Stimulated activated CD4-positive, alpha-beta T cell treated with anti-CD3 and anti-CD28 coated beads, Interleukin-4, amount 100 ng/mL, for 4 hours (primary cell): ENCODE measurements around the gene CLDN20.

Experiments used
- DNase-seq, 2 experiments: peaks; one replicate each; pipeline ENCODE4 v3.0.0-alpha.2; 2020

The CLDN20 gene

DNA sequence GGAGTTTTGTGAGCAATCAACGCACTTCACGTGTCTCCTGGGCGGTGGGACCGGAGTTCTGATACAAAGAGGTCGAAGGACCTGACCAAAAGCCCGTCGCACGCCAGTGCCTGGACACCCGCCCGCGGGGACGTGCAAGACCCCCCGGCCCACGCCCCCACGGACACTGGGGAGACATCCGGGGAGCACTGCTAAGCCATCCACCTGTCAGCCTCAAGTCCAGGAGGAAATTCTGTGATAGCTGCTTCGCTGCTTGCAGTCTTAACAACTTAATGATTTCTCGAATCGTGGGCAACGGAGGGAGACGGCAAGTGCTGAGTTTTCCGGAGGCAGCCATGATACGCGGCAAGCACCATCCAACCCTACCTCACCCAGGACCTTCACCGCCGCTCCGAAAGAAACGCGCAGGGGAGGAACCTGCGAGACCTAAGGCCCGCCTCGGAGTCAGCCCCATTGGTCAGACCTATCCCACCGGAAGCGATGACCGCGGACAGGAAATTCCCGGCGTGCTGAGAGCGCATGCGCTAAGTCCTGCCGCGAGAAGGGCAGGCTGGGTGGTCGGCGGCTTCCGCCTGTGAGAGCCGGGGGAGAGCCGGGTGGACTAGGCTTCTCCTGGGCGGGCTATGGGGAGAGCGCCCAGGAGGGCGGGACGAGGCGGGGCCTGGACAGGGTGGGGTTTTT lies 50.4 kb downstream of the CLDN20 start, which contains the start of gene TFB1M:
TSS of gene TFB1M (minus strand) at position 393 of the 681 bp plus-strand sequence. CDS start at position 337, 56 bp downstream.
- peak; percentile 96 to 99 for DNase-seq

DNA sequence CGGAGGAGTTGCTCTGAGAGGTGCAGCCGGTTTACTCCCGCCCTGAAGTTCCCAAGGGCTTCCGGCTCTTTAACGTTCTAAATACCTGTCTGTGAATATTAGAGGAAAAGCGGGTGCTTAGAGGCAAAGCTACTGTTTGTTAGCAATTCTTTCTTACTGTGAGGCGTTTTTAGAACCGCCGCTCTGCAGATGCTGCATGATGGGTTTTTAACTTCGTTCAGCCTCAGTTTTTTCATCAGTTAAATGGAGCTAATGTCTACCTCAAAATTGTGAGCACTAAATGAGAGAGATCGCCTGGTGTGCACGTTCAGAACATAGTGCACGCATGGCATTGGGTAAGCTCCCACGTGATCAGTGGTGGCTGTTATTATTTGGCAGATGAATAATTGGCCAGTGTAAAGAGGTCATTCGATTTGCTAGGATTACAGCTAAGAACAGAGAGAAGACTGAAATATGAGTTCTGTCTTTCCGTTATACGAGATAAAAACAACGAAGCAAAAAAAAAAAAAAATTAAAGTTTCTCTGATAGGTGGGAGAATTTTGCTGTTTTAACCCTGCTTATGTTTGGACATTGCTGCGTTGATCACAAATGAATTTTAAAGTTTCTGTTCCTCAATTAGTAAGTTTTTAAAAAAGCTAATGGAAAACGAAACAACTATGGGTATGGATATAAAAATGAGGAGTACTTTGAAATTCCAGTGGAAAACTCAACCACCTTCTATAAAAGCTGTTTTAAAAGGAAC lies 51.1 kb downstream of the CLDN20 start:
- DNase-seq, result peak in 1 of 2 experiments; percentile 45

DNA sequence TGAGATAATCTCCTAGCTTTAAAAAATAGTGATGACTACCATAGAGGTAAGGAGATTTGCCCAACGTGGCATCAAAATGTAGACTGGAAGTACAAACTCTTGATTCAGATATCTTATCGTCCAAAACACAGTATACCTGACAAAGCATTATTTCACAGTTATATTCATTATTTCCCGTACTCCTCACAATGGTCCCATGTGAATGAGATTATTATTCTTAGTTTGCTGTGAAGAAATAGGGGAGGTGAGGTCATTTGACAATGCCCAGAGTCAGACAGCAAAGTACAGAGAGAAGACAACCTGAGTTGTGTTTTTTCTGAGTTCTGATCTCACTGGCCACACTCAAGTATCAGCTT lies 51.7 kb downstream of the CLDN20 start:
- DNase-seq, result no peak

DNA sequence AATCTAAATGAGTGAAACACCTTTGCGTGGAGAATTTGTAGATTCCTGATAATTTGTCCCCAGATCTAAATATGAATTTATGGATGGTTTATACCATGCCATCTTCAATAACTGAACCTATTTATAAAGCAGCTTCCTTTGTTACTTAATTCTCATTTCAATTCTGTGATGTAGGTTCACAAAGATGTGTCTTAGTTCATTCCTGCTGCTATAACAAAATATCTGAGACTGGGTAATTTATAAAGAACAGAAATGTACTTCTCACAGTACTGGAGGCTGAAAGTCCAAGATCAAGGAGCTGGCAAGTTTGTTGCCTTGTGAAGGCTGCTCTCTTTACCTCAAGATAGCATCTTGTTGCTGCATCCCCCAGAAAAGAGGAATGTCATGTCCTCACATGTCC lies 52.6 kb downstream of the CLDN20 start:
- DNase-seq, result no peak

DNA sequence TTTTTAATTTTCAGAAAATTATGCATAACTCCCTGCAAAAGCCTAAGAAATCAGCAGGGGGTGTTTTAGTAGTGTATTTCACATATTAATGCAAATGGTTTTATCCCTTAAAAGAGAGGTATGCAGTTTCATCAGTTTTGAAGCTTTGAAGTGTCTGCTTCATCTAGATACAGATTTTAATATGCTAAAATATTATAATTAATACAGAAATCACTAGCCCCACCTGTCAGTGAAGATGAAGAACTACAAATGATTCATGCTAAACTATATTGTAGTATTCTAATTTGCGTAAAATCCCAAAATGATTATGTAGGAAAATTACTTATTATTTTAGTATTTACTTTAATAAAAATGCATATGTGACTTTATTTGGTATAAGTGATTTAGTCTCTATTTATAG lies 53.4 kb downstream of the CLDN20 start:
- no peak for DNase-seq

DNA sequence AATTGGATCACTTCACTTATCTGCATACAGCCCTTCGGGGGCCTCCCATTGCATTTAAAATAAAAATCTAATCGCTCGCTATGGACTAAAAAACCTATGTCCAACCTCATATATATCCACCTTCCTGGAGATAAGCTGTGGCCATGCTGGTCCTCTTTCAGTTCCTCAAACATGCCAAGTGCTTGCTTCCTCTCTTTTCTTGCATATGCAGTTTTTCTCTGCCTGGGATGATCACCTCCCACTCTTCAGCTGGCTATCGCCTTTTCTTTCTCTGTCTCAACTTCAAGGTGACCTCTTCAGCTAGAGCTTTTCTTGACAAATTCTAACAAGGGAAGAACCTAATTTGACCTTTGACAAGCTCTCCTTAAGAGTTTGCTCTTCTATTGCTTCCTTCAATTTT lies 56.1 kb downstream of the CLDN20 start:
- DNase-seq, result no peak

DNA sequence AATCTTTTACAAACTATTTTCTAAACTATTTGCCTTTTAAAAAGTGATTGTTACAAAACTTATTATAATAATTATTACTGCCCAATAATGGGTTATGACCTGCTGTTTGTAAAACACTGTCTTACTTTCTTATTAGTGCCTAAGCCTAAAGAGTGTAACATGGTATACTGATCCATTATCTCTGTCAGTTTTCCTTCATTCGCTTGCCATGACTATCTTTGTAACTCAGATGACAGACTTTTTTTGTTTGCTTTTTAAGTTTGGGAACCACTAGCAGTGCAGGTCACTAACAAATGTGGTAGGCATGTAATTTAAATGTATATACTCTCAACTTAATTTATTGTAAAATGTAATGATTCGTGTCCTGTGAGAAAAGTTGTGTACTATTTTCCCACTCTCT lies 60.4 kb downstream of the CLDN20 start:
- no peak for DNase-seq

DNA sequence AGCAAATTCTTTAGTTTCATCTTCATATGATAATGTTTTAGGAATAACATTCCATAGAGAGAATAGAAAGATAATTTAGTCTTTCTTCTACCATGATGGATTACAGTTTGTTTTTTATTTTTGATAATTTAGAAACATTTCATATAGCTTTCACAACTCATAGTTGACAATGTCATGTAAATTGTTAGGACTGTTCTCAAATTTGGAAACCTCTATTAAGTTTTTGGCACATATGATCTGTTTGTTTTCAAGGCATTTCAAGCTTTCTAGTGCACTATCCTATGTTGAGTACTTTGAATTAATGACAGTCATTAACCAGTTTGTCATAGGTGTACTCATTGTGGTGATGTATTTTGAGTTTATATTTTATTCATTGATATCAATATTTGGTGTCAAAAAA lies 61.2 kb downstream of the CLDN20 start:
- no peak for DNase-seq

DNA sequence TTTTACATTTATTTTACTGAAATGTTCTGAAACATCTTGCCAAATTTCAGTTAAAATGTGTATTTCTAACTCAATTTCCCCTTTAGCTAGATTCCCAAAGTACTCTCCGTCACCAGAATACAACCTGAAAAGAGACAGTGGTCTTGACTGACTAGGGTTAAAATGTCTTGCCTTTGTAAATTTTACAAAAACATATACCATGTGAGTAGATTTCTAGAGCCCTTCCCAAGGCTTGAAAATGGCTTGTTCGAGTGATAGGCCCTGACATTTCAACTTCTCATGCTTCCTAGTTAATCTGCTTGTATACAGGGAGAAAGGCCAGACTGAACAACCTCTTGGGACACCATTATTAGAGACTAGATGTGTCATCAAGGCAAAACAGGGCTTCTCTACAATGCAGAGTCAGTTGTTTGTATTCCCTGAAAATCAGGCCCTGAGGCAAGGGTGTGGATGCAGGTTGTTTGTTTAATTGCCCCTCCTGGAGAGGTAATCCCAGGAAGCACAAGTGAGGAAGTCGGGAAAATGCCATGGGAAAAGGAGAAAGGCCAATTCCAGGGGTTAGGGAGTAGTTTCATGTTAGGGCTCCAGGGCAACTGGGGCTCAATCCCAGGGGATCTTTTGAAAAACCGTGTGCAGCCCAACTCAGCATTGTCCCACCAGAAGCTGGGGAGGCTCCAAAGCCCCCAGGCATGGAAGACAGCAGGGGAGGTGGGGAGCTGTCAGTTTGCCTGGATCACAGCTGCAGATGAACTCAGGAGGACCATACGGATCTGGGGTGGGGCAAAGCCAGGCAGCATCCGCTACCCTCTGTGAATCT lies 62.1 kb downstream of the CLDN20 start:
- no peak for DNase-seq
